ENCODE measurements around the gene PRMT1. TPM values are rescaled to one million over a fixed set of nuclear protein-coding genes. Genes with fewer than 3 reads are reported as not detected.

Gene PRMT1
- total RNA-seq, 1 experiment from 2014 or later = 505 TPM

DNA sequence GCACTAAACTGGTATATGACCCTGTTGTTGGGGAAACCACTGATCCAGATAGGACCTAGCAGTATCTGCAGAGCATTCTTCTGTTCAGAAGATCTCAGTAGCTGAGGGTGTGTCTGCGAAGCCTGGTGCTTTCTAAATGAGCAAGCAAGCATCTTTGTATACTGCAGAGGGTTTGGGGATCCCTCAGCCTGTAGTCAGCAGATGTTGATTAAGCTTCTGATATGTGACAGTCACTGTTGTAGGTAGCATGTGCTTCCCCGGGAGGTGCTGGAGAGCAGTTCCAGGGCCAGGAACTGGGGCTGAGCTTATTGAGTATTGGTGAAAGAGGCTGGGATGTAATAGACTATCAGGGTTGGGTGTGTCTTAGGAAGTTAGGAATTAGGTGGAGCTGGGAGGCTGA lies 33.6 kb upstream of the PRMT1 start:
- peak overlapping the region; percentile 94 to 99 for H3K4me3 Mint-ChIP-seq
- no peak overlapping the region for H3K4me2 ChIP-seq (ENCODE audit: insufficient read depth, insufficient read length, low read length)
- H2BK120ac ChIP-seq (ENCODE audit: low read depth, low read length, poor library complexity, severe bottlenecking) = no peak overlapping the region
- H4K5ac ChIP-seq (ENCODE audit: insufficient read length, low read depth, low read length) = no peak overlapping the region
- H2AK5ac ChIP-seq (ENCODE audit: insufficient read length, low read length) = no peak overlapping the region
- H3K14ac ChIP-seq (ENCODE audit: insufficient read depth, low read length) = no peak overlapping the region
- peaks cover 9% of the 10 kb centered on the region for H3K79me2 ChIP-seq (ENCODE audit: insufficient read depth, low read length)
- peaks cover 13% of the 10 kb centered on the region for H3K79me1 ChIP-seq (ENCODE audit: insufficient read depth, low read depth, low read length, poor library complexity, severe bottlenecking)
- H3K23me2 ChIP-seq (ENCODE audit: insufficient read length, low read depth, low read length, poor library complexity, severe bottlenecking) = peaks cover 20% of the 10 kb centered on the region
- peaks cover 21 to 39% (median 32%) of the 10 kb centered on the region in 3 experiments for H3K36me3 Mint-ChIP-seq (ENCODE audit: insufficient read depth in 1 of 3, low read depth in 3 of 3)
- no peaks in the 10 kb centered on the region; a peak in 2 of 5 replicates for H3K9me3 Mint-ChIP-seq
- peaks cover 12% of the 10 kb centered on the region for H3K27me3 Mint-ChIP-seq (ENCODE audit: low read depth)
- no peak for DNase-seq
- H3K27me3 ChIP-seq (ENCODE audit: insufficient read depth, low read length) = no peaks in the 10 kb centered on the region
- no peak overlapping the region for H2AFZ ChIP-seq (ENCODE audit: low read length)
- H4K20me1 ChIP-seq (ENCODE audit: control insufficient read depth, insufficient read depth, insufficient read length) = no peaks in the 10 kb centered on the region
- no peak for TF ChIP-seq CTCF (conservative IDR thresholded peaks at IDR 0.05)
- H3K9ac ChIP-seq (ENCODE audit: extremely low read depth, insufficient read length, low read length) = no peak overlapping the region
- H3T11ph ChIP-seq (ENCODE audit: low read length) = no peak overlapping the region
- H3K4me1 Mint-ChIP-seq = peaks cover 40 to 50% of the 10 kb centered on the region in 2 experiments
- H3K56ac ChIP-seq (ENCODE audit: insufficient read length, low read depth, low read length) = no peak overlapping the region
- WGBS (ENCODE audit: extremely low coverage, insufficient read length, low lambda C conversion rate) = no CpG with 5 or more reads among the region's 2 CpGs
- H2BK20ac ChIP-seq (ENCODE audit: low read depth, low read length, poor library complexity, severe bottlenecking) = no peak overlapping the region
- H2BK12ac ChIP-seq (ENCODE audit: insufficient read length, low read depth, low read length) = no peak overlapping the region
- no peak overlapping the region for H2BK15ac ChIP-seq (ENCODE audit: low read depth, low read length)
- H4K91ac ChIP-seq (ENCODE audit: insufficient read length, low read depth, low read length) = no peak overlapping the region
- no peak overlapping the region for H3K18ac ChIP-seq (ENCODE audit: insufficient read length, low read depth, low read length)
- no peaks in the 10 kb centered on the region; the same call in 1 of the 2 replicates for H3K4me1 ChIP-seq (ENCODE audit: insufficient read depth, low read length)
- H2BK5ac ChIP-seq (ENCODE audit: insufficient read length, low read length) = no peak overlapping the region
- H3K27ac Mint-ChIP-seq = peak overlapping the region in 2 of 3 experiments; percentile 49 to 94; a peak in 4 of 7 replicates
- H3K4ac ChIP-seq (ENCODE audit: low read depth, low read length) = no peak overlapping the region
- H3K27ac ChIP-seq (ENCODE audit: insufficient read length, low read depth, low read length) = no peak overlapping the region
- H3K9me3 ChIP-seq (ENCODE audit: control insufficient read depth, low read depth, low read length) = no peaks in the 10 kb centered on the region
- H4K8ac ChIP-seq (replicated peaks; ENCODE audit: insufficient read length, low read depth, low read length) = no peak overlapping the region
- no peak overlapping the region for H3K23ac ChIP-seq (ENCODE audit: insufficient read length, low read depth, low read length)

Measured in H9 (cell line).